K562 (cell line): ENCODE measurements around the gene TEKT2. TPM values are rescaled to one million over a fixed set of nuclear protein-coding genes. Genes with fewer than 3 reads are reported as not detected.

ENCODE experiments used
- C11orf30 ChIP-seq: fragments of 450-650 bp; IDR thresholded peaks from 2 replicates; pipeline ENCODE4 v1.6.1; 2016; ENCODE audit warnings: low read depth, mild to moderate bottlenecking
- CBFA2T3 ChIP-seq: fragments of 450-650 bp; IDR thresholded peaks from 2 replicates; pipeline ENCODE4 v1.6.1; 2017
- FOXM1 ChIP-seq, 2 experiments: fragments of 450-650 bp in 1 of 2; sonication (generic) in 1 of 2; formaldehyde crosslinking in 1 of 2; IDR thresholded peaks; 2 replicates each; pipeline versions ENCODE4 v1.6.1 to v1.9.0; 2017 to 2022; ENCODE audit warnings: low read depth in 2 of 2, mild to moderate bottlenecking in 2 of 2, missing genetic modification reagents in 1 of 2, moderate library complexity in 1 of 2
- JUND ChIP-seq, 2 experiments: IDR thresholded peaks; 2 replicates in 1 of 2; 3 replicates in 1 of 2; pipeline ENCODE4 v1.6.1; 2011; ENCODE audit warnings: borderline replicate concordance in 2 of 2, low read depth in 2 of 2, low read length in 2 of 2, improper control_type of control experiment in 1 of 2, missing biosample characterization in 1 of 2, missing genetic modification characterization in 1 of 2, missing genetic modification reagents in 1 of 2
- KDM4B ChIP-seq, 2 experiments: fragments of 450-650 bp in 1 of 2; sonication (generic) in 1 of 2; IDR thresholded peaks; 2 replicates each; pipeline ENCODE4 v1.6.1; 2016 to 2017; ENCODE audit warnings: borderline replicate concordance in 2 of 2, antibody characterized with exemption in 1 of 2, low read depth in 1 of 2, mild to moderate bottlenecking in 1 of 2
- KLF1 ChIP-seq: fragments of 450-650 bp; IDR thresholded peaks from 2 replicates; pipeline ENCODE4 v1.6.1; 2016; ENCODE audit warnings: missing genetic modification characterization, missing compliant biosample characterization
- KLF13 ChIP-seq: fragments of 450-650 bp; IDR thresholded peaks from 2 replicates; pipeline ENCODE4 v1.6.1; 2016; ENCODE audit warnings: missing genetic modification characterization, low read depth, mild to moderate bottlenecking, missing compliant biosample characterization, moderate library complexity, borderline replicate concordance
- MAFK ChIP-seq: IDR thresholded peaks from 2 replicates; pipeline ENCODE4 v1.6.1; 2011; ENCODE audit warnings: low read length, improper control_type of control experiment
- PML ChIP-seq: IDR thresholded peaks from 2 replicates; pipeline ENCODE4 v1.6.1; 2012; ENCODE audit warnings: low read length, inconsistent platforms
- PURB ChIP-seq: sonication (generic); formaldehyde crosslinking; IDR thresholded peaks from 2 replicates; pipeline ENCODE4 v1.9.0; 2021; ENCODE audit warnings: low read depth, mild to moderate bottlenecking, missing genetic modification reagents
- SRSF3 ChIP-seq: fragments of 200-400 bp; formaldehyde crosslinking; IDR thresholded peaks from 2 replicates; pipeline ENCODE4 v1.6.1; 2016; ENCODE audit warnings: mild to moderate bottlenecking, low read length, moderate library complexity; ENCODE audit not compliant: insufficient read depth
- TRIM25 ChIP-seq: fragments of 450-650 bp; IDR thresholded peaks from 2 replicates; pipeline ENCODE4 v1.7.0; 2016; ENCODE audit warnings: borderline replicate concordance
- WHSC1 ChIP-seq: IDR thresholded peaks from one replicate; pipeline ENCODE4 v1.6.1; 2012; ENCODE audit warnings: low read length, control low read depth, inconsistent platforms
- ZBTB12 ChIP-seq: fragments of 250-450 bp; sonication (Bioruptor Pico); IDR thresholded peaks from 2 replicates; pipeline ENCODE4 v1.4.0; 2020
- ZBTB26 ChIP-seq: fragments of 450-650 bp; formaldehyde crosslinking; IDR thresholded peaks from 2 replicates; pipeline ENCODE4 v1.4.0; 2022; ENCODE audit warnings: missing genetic modification characterization
- ZBTB49 ChIP-seq: sonication (generic); formaldehyde crosslinking; IDR thresholded peaks from 2 replicates; pipeline ENCODE4 v1.8.0; 2022; ENCODE audit warnings: missing genetic modification reagents, mild to moderate bottlenecking, borderline replicate concordance
- ZNF253 ChIP-seq: fragments of 250-450 bp; sonication (Bioruptor Pico); conservative IDR thresholded peaks from 2 replicates; pipeline ENCODE4 v1.6.1; 2021; ENCODE audit warnings: mild to moderate bottlenecking
- ZNF561 ChIP-seq: fragments of 450-650 bp; formaldehyde crosslinking; conservative IDR thresholded peaks from 2 replicates; pipeline ENCODE4 v1.4.0; 2020; ENCODE audit warnings: mild to moderate bottlenecking, moderate library complexity
- polyA plus RNA-seq, 8 experiments: library from polyadenylated mRNA; depleted of rRNA in 4 of 8; stranded (reverse) in 5 of 8; unstranded in 3 of 8; fragments of >200 nt; fragmentation: Nextera tagmentation in 2 of 8; fragmentation: Illumina TruSeq in 1 of 8; extraction: Ambion mirVana in 2 of 8; extraction: Trizol in 1 of 8; gene quantifications; 2 replicates each; pipeline versions ENCODE4 v1.2.1 to v1.2.3, GENCODE V29; 2011 to 2014; ENCODE audit warnings: inconsistent platforms in 1 of 8, missing spikeins in 1 of 8
- total RNA-seq, 7 experiments: library from RNA; depleted of rRNA in 6 of 7; stranded (reverse); fragments of >200 nt in 6 of 7; fragmentation: Illumina TruSeq in 2 of 7; extraction: Trizol in 2 of 7; gene quantifications; 2 replicates each; pipeline versions ENCODE4 v1.2.1 to v1.2.3, GENCODE V29; 2011 to 2021; ENCODE audit warnings: low replicate concordance in 1 of 7

The TEKT2 gene
- total and polyA plus RNA-seq, 9 of the 15 experiments (the other 6 are each of a cell fraction or from before 2014, with no cell fraction given) = 0.06 to 0.94 (median 0.30) TPM; not detected in 1

- TF ChIP-seq WHSC1 (no peak), PML (peak; percentile 83; the same call in 1 of the 2 replicates), SRSF3 (no peak), KLF1 (tag) (peak; percentile 94), CBFA2T3 (no peak), KDM4B (IDR thresholded peaks at IDR 0.05; ENCODE audit: borderline replicate concordance in 2 of 2, low read depth in 1 of 2) (peak in 1 of 2 experiments; percentile 98; a peak in 2 of 4 replicates), ZBTB49 (CRISPR knock-in tag) (no peak), JUND (IDR thresholded peaks at IDR 0.05; ENCODE audit: borderline replicate concordance, low read depth, low read length) (peak; percentile 74), JUND (tag; IDR thresholded peaks at IDR 0.05; ENCODE audit: borderline replicate concordance, low read depth, low read length) (no peak; the same call in 2 of the 3 replicates), MAFK (peak; percentile 16; the same call in 1 of the 2 replicates), ZNF253 (CRISPR knock-in tag) (no peak), ZNF561 (CRISPR knock-in tag) (no peak), FOXM1 (IDR thresholded peaks at IDR 0.05; ENCODE audit: low read depth) (no peak), FOXM1 (CRISPR knock-in tag; IDR thresholded peaks at IDR 0.05; ENCODE audit: low read depth) (no peak; the same call in 1 of the 2 replicates), C11orf30 (peak; percentile 99), ZBTB26 (0 out of 2 replicates have a peak, but pooled peaks have one; percentile 30), KLF13 (tag) (peak; percentile 99), TRIM25 (no peak), ZBTB12 (CRISPR knock-in tag) (peak; percentile 95), PURB (CRISPR knock-in tag) (no peak)
These were observed 4.9 kb downstream of the TEKT2 start, which contains the start of gene ADPRS (continued) for GRCh38 chr1:36088577-36089392.
